PC-9 (cell line): ENCODE results near the gene MACROD2. TPM values are rescaled to one million over a fixed set of nuclear protein-coding genes. Genes with fewer than 3 reads are reported as not detected.

Experiments used
- BruUV-seq: library from RNA; stranded (reverse); fragments of 400-500 nt; replicated peaks from 2 replicates; lab custom pipeline; 2021; lab: Mats Ljungman, UMichigan
- CTCF ChIA-PET: fragments of 300-600 bp; sonication (Branson Sonifier 250); formaldehyde crosslinking; loops from one replicate; lab custom pipeline; 2022; ENCODE audit warnings: antibody characterized with exemption; lab: Charles Lee
- POLR2A ChIA-PET: fragments of 300-600 bp; sonication (Branson Sonifier 250); formaldehyde crosslinking; loops from one replicate; lab custom pipeline; 2022; ENCODE audit warnings: antibody characterized with exemption; ENCODE audit not compliant: unreplicated experiment; lab: Charles Lee
- DNase-seq, 2 experiments: peaks; one replicate each; pipeline versions ENCODE4 v3.0.0 to v3.0.0-alpha.2; 2015 to 2022; ENCODE audit warnings: mixed read lengths in 1 of 2
- H2AFZ ChIP-seq: fragments of 200-600 bp; sonication (generic); 2 replicates; pipeline ENCODE4 v1.8.1; 2017; ENCODE audit warnings: antibody characterized with exemption
- H3F3A ChIP-seq: fragments of 200-600 bp; sonication (generic); 2 replicates; pipeline ENCODE4 v1.8.1; 2017; ENCODE audit warnings: antibody characterized with exemption, mild to moderate bottlenecking, low read depth; ENCODE audit not compliant: insufficient read depth
- H3K27ac ChIP-seq: fragments of 200-600 bp; sonication (generic); 2 replicates; pipeline ENCODE4 v1.6.1; 2016; ENCODE audit warnings: mixed run types
- H3K27me3 ChIP-seq: fragments of 200-600 bp; sonication (generic); 2 replicates; pipeline ENCODE4 v1.6.1; 2016; ENCODE audit warnings: low read depth, mixed run types; ENCODE audit not compliant: insufficient read depth
- H3K36me3 ChIP-seq: fragments of 200-600 bp; sonication (generic); 2 replicates; pipeline ENCODE4 v1.6.1; 2016; ENCODE audit warnings: low read depth, mixed run types
- H3K4me1 ChIP-seq: fragments of 200-600 bp; sonication (generic); replicated peaks from 2 replicates; pipeline ENCODE4 v1.6.1; 2016; ENCODE audit warnings: mixed run types; ENCODE audit not compliant: insufficient read depth
- H3K4me2 ChIP-seq: fragments of 200-600 bp; sonication (generic); 2 replicates; pipeline ENCODE4 v1.6.1; 2017; ENCODE audit warnings: mixed run types
- H3K4me3 ChIP-seq: fragments of 200-600 bp; sonication (generic); 2 replicates; pipeline ENCODE4 v1.6.1; 2016; ENCODE audit warnings: mixed run types
- H3K79me2 ChIP-seq: fragments of 200-600 bp; sonication (generic); 2 replicates; pipeline ENCODE4 v1.6.1; 2017; ENCODE audit warnings: low read depth, mixed run types
- H3K9me2 ChIP-seq: fragments of 200-600 bp; sonication (generic); 2 replicates; pipeline ENCODE4 v1.8.1; 2017; ENCODE audit warnings: mild to moderate bottlenecking; ENCODE audit not compliant: insufficient read depth
- H3K9me3 ChIP-seq: fragments of 200-600 bp; sonication (generic); 2 replicates; pipeline ENCODE4 v1.8.1; 2016; ENCODE audit warnings: low read depth; ENCODE audit not compliant: insufficient read depth
- H4K20me1 ChIP-seq: fragments of 200-600 bp; sonication (generic); 2 replicates; pipeline ENCODE4 v1.8.1; 2017; ENCODE audit not compliant: insufficient read depth
- CTCF ChIP-seq: fragments of 200-600 bp; sonication (generic); conservative IDR thresholded peaks from 2 replicates; pipeline ENCODE4 v1.6.1; 2017; ENCODE audit warnings: mixed run types, antibody characterized with exemption, mild to moderate bottlenecking, moderate library complexity
- EZH2 ChIP-seq: fragments of 200-600 bp; sonication (generic); IDR thresholded peaks from 2 replicates; pipeline ENCODE4 v1.8.0; 2017; ENCODE audit warnings: antibody characterized with exemption, low read depth
- intact Hi-C: fragments of 100-400 bp; cut with micrococcal nuclease; formaldehyde crosslinking; loops from one replicate; pipeline ENCODE4 v1.10.0; 2022; ENCODE audit not compliant: unreplicated experiment
- total RNA-seq: library from RNA; stranded (reverse); gene quantifications from 2 replicates; pipeline ENCODE4 v1.2.3, GENCODE V29; 2021

MACROD2 gene
- total RNA-seq, 1 experiment from 2014 or later = 11.4 TPM

GRCh38 chr20:14232650-14233049, 237.3 kb downstream of the MACROD2 start:
- no peak overlapping the region for H3K4me2 ChIP-seq
- peaks cover 13% of the 10 kb centered on the region for H3F3A ChIP-seq
- TF ChIP-seq EZH2 (no peak), CTCF (no peak)
- H2AFZ ChIP-seq = no peak overlapping the region
- H4K20me1 ChIP-seq = no peaks in the 10 kb centered on the region
- no peaks in the 10 kb centered on the region for H3K36me3 ChIP-seq
- H3K9me2 ChIP-seq = no peaks in the 10 kb centered on the region
- no TSS peak for BruUV-seq
- no peak overlapping the region for H3K4me3 ChIP-seq
- H3K27me3 ChIP-seq = no peaks in the 10 kb centered on the region
- intact Hi-C loops = no loop called here
- no peak for DNase-seq
- H3K4me1 ChIP-seq = peaks cover 18% of the 10 kb centered on the region
- ChIA-PET POLR2A (interaction anchor here (1.1 kb wide), 1 partner anchor 537 kb away, joined by 3 read pairs; no protein-coding TSS in a partner anchor), CTCF (no interaction called here)
- no peaks in the 10 kb centered on the region; the same call in 1 of the 2 replicates for H3K9me3 ChIP-seq
- no peak overlapping the region for H3K27ac ChIP-seq
- no peaks in the 10 kb centered on the region for H3K79me2 ChIP-seq

- H3K79me2 ChIP-seq = no peaks in the 10 kb centered on the region
Observed at GRCh38 chr20:14234666-14235295, 239.5 kb downstream of the MACROD2 start.

GRCh38 chr20:14235355-14235754, 240.0 kb downstream of the MACROD2 start:
- no TSS peak for BruUV-seq
- H3K27ac ChIP-seq = peak overlapping the region; percentile 32; the same call in 1 of the 2 replicates
- H4K20me1 ChIP-seq = no peaks in the 10 kb centered on the region
- H3F3A ChIP-seq = peaks cover 13% of the 10 kb centered on the region
- peak overlapping the region; percentile 25; the same call in 1 of the 2 replicates for H3K4me2 ChIP-seq
- no peaks in the 10 kb centered on the region for H3K36me3 ChIP-seq
- H3K4me1 ChIP-seq = peaks cover 18% of the 10 kb centered on the region
- H3K79me2 ChIP-seq = no peaks in the 10 kb centered on the region
- no peaks in the 10 kb centered on the region; the same call in 1 of the 2 replicates for H3K9me3 ChIP-seq
- no peaks in the 10 kb centered on the region for H3K9me2 ChIP-seq
- ChIA-PET POLR2A (interaction anchor here (0.6 kb wide), 2 partner anchors 53 to 70 kb away, joined by 3 read pairs; no protein-coding TSS in a partner anchor), CTCF (no interaction called here)
- no peak overlapping the region for H2AFZ ChIP-seq
- intact Hi-C loops = no loop called here
- no peaks in the 10 kb centered on the region for H3K27me3 ChIP-seq
- TF ChIP-seq CTCF (no peak), EZH2 (no peak)
- DNase-seq = peak in 1 of 2 experiments; percentile 51
- no peak overlapping the region for H3K4me3 ChIP-seq

More at GRCh38 chr20:14234666-14235295, 239.5 kb downstream of the MACROD2 start:
- intact Hi-C loops = no loop called here
- CTCF ChIA-PET = interaction anchor here (0.6 kb wide), 1 partner anchor 15 kb away, joined by 3 read pairs; no protein-coding TSS in a partner anchor
- Histone ChIP-seq H3K27ac (peak overlapping the region; percentile 32; the same call in 1 of the 2 replicates), H4K20me1 (no peaks in the 10 kb centered on the region), H3K27me3 (no peaks in the 10 kb centered on the region), H2AFZ (no peak overlapping the region), H3K9me3 (no peaks in the 10 kb centered on the region; the same call in 1 of the 2 replicates), H3F3A (peaks cover 13% of the 10 kb centered on the region), H3K4me3 (no peak overlapping the region), H3K4me1 (peaks cover 18% of the 10 kb centered on the region), H3K9me2 (no peaks in the 10 kb centered on the region), H3K36me3 (no peaks in the 10 kb centered on the region), H3K4me2 (peak overlapping the region; percentile 25; the same call in 1 of the 2 replicates)
- no TSS peak for BruUV-seq
- no peak for TF ChIP-seq EZH2
- DNase-seq = peak in 1 of 2 experiments; percentile 43
- POLR2A ChIA-PET = interaction anchor here (0.6 kb wide), 2 partner anchors 54 to 69 kb away, joined by 3 read pairs; no protein-coding TSS in a partner anchor
